CD14-positive monocyte (primary cell): ENCODE results near the gene SPAG16. TPM values are rescaled to one million over a fixed set of nuclear protein-coding genes. Genes with fewer than 3 reads are reported as not detected.

Experiments used
- DNase-seq, 3 donors: peaks; one replicate each; pipeline ENCODE4 v3.0.0-alpha.2; 2011 to 2022
- H2AFZ ChIP-seq: 2 replicates; pipeline ENCODE4 v1.6.0; 2012; ENCODE audit warnings: mild to moderate bottlenecking, low read depth, low read length, inconsistent platforms; ENCODE audit not compliant: insufficient read depth, poor library complexity, severe bottlenecking
- H3K27ac ChIP-seq, 2 donors: 1 replicate in 1 of 2; 2 replicates in 1 of 2; pipeline ENCODE4 v1.5.1; 2012 to 2013; ENCODE audit warnings: low read length in 2 of 2, control low read depth in 1 of 2, inconsistent platforms in 1 of 2, low read depth in 1 of 2, mild to moderate bottlenecking in 1 of 2
- H3K27me3 ChIP-seq, 2 donors: one replicate each; pipeline versions ENCODE4 v1.6.0 to v1.6.1; 2011 to 2013; ENCODE audit warnings: low read length in 2 of 2; ENCODE audit not compliant: control insufficient read depth in 2 of 2, insufficient read depth in 2 of 2
- H3K36me3 ChIP-seq, 2 donors: replicated peaks in 1 of 2; 1 replicate in 1 of 2; 2 replicates in 1 of 2; pipeline versions ENCODE4 v1.5.1 to v1.6.1; 2012 to 2013; ENCODE audit warnings: low read length in 2 of 2, control low read depth in 1 of 2, inconsistent platforms in 1 of 2, mild to moderate bottlenecking in 1 of 2; ENCODE audit not compliant: insufficient read depth in 2 of 2, control insufficient read depth in 1 of 2
- H3K4me1 ChIP-seq, 2 donors: 1 replicate in 1 of 2; 2 replicates in 1 of 2; pipeline versions ENCODE4 v1.5.1 to v1.6.1; 2012 to 2013; ENCODE audit warnings: low read length in 2 of 2, control low read depth in 1 of 2, inconsistent platforms in 1 of 2, mild to moderate bottlenecking in 1 of 2, moderate library complexity in 1 of 2; ENCODE audit not compliant: insufficient read depth in 2 of 2, control insufficient read depth in 1 of 2
- H3K4me2 ChIP-seq: replicated peaks from 2 replicates; pipeline ENCODE3; 2012; ENCODE audit warnings: low read length, moderate library complexity, mild to moderate bottlenecking; ENCODE audit not compliant: poor library complexity, severe bottlenecking; ENCODE audit errors: extremely low read depth
- H3K4me3 ChIP-seq, 3 experiments: fragments of 200-600 bp in 1 of 3; sonication (generic) in 1 of 3; replicated peaks in 1 of 3; 1 replicate in 2 of 3; 2 replicates in 1 of 3; pipeline ENCODE4 v1.5.1; 2011 to 2013; ENCODE audit warnings: low read length in 3 of 3, mild to moderate bottlenecking in 3 of 3, control low read depth in 2 of 3, low read depth in 2 of 3, inconsistent platforms in 1 of 3, moderate library complexity in 1 of 3
- H3K79me2 ChIP-seq: 2 replicates; pipeline ENCODE4 v1.6.0; 2012; ENCODE audit warnings: mild to moderate bottlenecking, control low read depth, inconsistent platforms, low read length, moderate library complexity; ENCODE audit not compliant: insufficient read depth
- H3K9ac ChIP-seq: 2 replicates; pipeline ENCODE4 v1.6.0; 2017; ENCODE audit warnings: low read length, mild to moderate bottlenecking; ENCODE audit not compliant: insufficient read depth, poor library complexity, severe bottlenecking
- H3K9me3 ChIP-seq, 2 donors: replicated peaks in 1 of 2; 1 replicate in 1 of 2; 2 replicates in 1 of 2; pipeline versions ENCODE4 v1.5.1 to v1.6.1; 2012 to 2013; ENCODE audit warnings: low read length in 2 of 2, control low read depth in 1 of 2; ENCODE audit not compliant: control insufficient read depth in 1 of 2, insufficient read depth in 1 of 2
- H4K20me1 ChIP-seq: 2 replicates; pipeline ENCODE4 v1.6.0; 2012; ENCODE audit warnings: mild to moderate bottlenecking, low read length, control low read depth, moderate library complexity; ENCODE audit not compliant: insufficient read depth
- H3K27ac Mint-ChIP-seq, 7 donors: one replicate each; pipeline ENCODE4 v1.8.0; 2020; ENCODE audit warnings: mild to moderate bottlenecking in 7 of 7, mixed read lengths in 7 of 7, moderate library complexity in 6 of 7, inconsistent platforms in 2 of 7
- H3K27me3 Mint-ChIP-seq, 3 donors: one replicate each; pipeline ENCODE4 v1.8.0; 2021 to 2022; ENCODE audit warnings: low read depth in 3 of 3, mild to moderate bottlenecking in 3 of 3, mixed read lengths in 3 of 3, moderate library complexity in 3 of 3, inconsistent platforms in 1 of 3
- H3K36me3 Mint-ChIP-seq, 2 donors: one replicate each; pipeline ENCODE4 v1.8.0; 2020; ENCODE audit warnings: mixed read lengths in 2 of 2, inconsistent platforms in 1 of 2, mild to moderate bottlenecking in 1 of 2
- H3K4me1 Mint-ChIP-seq: one replicate; pipeline ENCODE4 v1.8.0; 2020; ENCODE audit warnings: mild to moderate bottlenecking, mixed read lengths
- H3K4me3 Mint-ChIP-seq, 2 donors: one replicate each; pipeline ENCODE4 v1.8.0; 2020; ENCODE audit warnings: mild to moderate bottlenecking in 2 of 2, mixed read lengths in 2 of 2, moderate library complexity in 1 of 2
- H3K9me3 Mint-ChIP-seq, 7 donors: one replicate each; pipeline ENCODE4 v1.8.0; 2020 to 2022; ENCODE audit warnings: mixed read lengths in 7 of 7, mild to moderate bottlenecking in 6 of 7, moderate library complexity in 6 of 7, inconsistent platforms in 2 of 7
- CTCF ChIP-seq: fragments of 200-600 bp; IDR thresholded peaks from one replicate; pipeline ENCODE4 v1.8.0; 2022; ENCODE audit warnings: antibody characterized with exemption, mild to moderate bottlenecking
- WGBS: methylation state at CpG from one replicate; pipeline ENCODE4 v1.1.5; 2013; ENCODE audit warnings: missing lambda C conversion rate; ENCODE audit not compliant: insufficient coverage; 5-methylcytosine and 5-hydroxymethylcytosine counted together
- intact Hi-C, 2 donors: fragments of 100-400 bp; cut with micrococcal nuclease; formaldehyde crosslinking; loops; one replicate each; pipeline versions ENCODE4 v1.15.0 to v1.15.1; 2023
- polyA plus RNA-seq, 3 donors: library from polyadenylated mRNA; depleted of rRNA in 1 of 3; unstranded in 2 of 3; stranded (reverse) in 1 of 3; fragments of 300-500 nt in 2 of 3; fragments of >200 nt in 1 of 3; fragmentation: Illumina TruSeq in 2 of 3; gene quantifications; 1 replicate in 2 of 3; 2 replicates in 1 of 3; pipeline ENCODE4 v1.2.3, GENCODE V29; 2012 to 2021

Gene SPAG16
- polyA plus RNA-seq, 3 donors = 0.12 to 0.30 TPM; not detected in 1

GRCh38 chr2:214341646-214342045 lies 1057.4 kb downstream of the SPAG16 start:
- Mint-ChIP-seq H3K36me3 (no peaks in the 10 kb centered on the region), H3K27me3 (no peaks in the 10 kb centered on the region), H3K27ac (peak overlapping the region in 5 of 7 donors; percentile 53 to 84 (median 55)), H3K4me1 (peaks cover 13% of the 10 kb centered on the region), H3K4me3 (peak overlapping the region in 1 of 2 donors; percentile 64), H3K9me3 (peaks cover 0 to 2% (median 0%) of the 10 kb centered on the region in 7 donors)
- intact Hi-C loops = no loop called here
- WGBS = no CpG with 5 or more reads among the region's 2 CpGs
- Histone ChIP-seq H3K36me3 (no peaks in the 10 kb centered on the region), H3K4me1 (peaks cover 0 to 22% of the 10 kb centered on the region in 2 donors), H3K79me2 (no peaks in the 10 kb centered on the region), H3K4me2 (peak overlapping the region; percentile 40), H3K27me3 (no peaks in the 10 kb centered on the region), H3K9ac (no peak overlapping the region), H3K4me3 (no peak overlapping the region), H3K9me3 (no peaks in the 10 kb centered on the region), H2AFZ (no peak overlapping the region), H4K20me1 (no peaks in the 10 kb centered on the region), H3K27ac (peak overlapping the region in 1 of 2 donors; percentile 65)
- peak; percentile 4 to 45 (median 15) for DNase-seq
- TF ChIP-seq CTCF = no peak

DNA sequence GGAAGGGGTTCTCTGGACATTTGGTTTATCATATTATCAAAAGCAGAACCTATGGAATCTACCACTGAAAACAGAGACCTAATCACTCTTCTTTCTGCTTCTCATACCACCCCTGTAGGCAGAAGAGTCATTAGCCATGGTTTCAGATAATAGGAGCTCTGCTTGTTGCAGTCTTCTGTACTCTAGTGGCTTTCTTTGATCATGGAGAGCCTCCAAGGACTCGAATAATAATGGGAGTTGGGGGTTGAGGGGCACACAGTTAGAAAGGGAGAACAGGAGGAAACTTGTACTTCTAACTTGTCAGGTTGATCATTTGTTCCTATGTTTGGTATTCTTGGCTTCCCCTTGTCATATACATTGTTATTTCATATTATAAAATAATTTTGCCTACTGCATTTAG lies 1074.2 kb downstream of the SPAG16 start:
- H3K4me1 Mint-ChIP-seq = no peaks in the 10 kb centered on the region
- Histone ChIP-seq H3K9ac (no peak overlapping the region), H3K4me2 (no peak overlapping the region), H2AFZ (no peak overlapping the region), H4K20me1 (no peaks in the 10 kb centered on the region), H3K36me3 (no peaks in the 10 kb centered on the region), H3K27me3 (no peaks in the 10 kb centered on the region), H3K27ac (no peak overlapping the region), H3K4me1 (no peaks in the 10 kb centered on the region), H3K9me3 (no peaks in the 10 kb centered on the region), H3K4me3 (no peak overlapping the region), H3K79me2 (no peaks in the 10 kb centered on the region)
- 50% methylated on average over 1 of the region's 1 CpG for WGBS
- no peak overlapping the region for H3K4me3 Mint-ChIP-seq
- H3K36me3 Mint-ChIP-seq = no peaks in the 10 kb centered on the region
- DNase-seq = no peak
- TF ChIP-seq CTCF = no peak
- H3K27me3 Mint-ChIP-seq = no peaks in the 10 kb centered on the region
- H3K27ac Mint-ChIP-seq = no peak overlapping the region
- H3K9me3 Mint-ChIP-seq = peaks cover 2 to 7% (median 2%) of the 10 kb centered on the region in 7 donors
- intact Hi-C loops = no loop called here
